ENCODE measurements around the gene CEP128.

Gene CEP128

GRCh38 chr14:80464531-80465149, 476.9 kb downstream of the CEP128 start:
- DNase-seq, result no peak
- H3K27me3 Mint-ChIP-seq, result no peaks in the 10 kb centered on the region
- no peak overlapping the region for H3K4me3 Mint-ChIP-seq
- H3K9me3 Mint-ChIP-seq, result peaks cover 0 to 7% of the 10 kb centered on the region in 2 donors
- no peak overlapping the region for H3K27ac Mint-ChIP-seq
- ATAC-seq (replicated peaks), result no peak
- H3K36me3 Mint-ChIP-seq, result no peaks in the 10 kb centered on the region
- no peaks in the 10 kb centered on the region for H3K4me1 Mint-ChIP-seq

GRCh38 chr14:80456209-80456608, 485.3 kb downstream of the CEP128 start:
- no peaks in the 10 kb centered on the region for H3K27me3 Mint-ChIP-seq
- no peak overlapping the region for H3K27ac Mint-ChIP-seq
- peaks cover 6 to 13% of the 10 kb centered on the region in 2 donors for H3K9me3 Mint-ChIP-seq
- H3K4me1 Mint-ChIP-seq, result no peaks in the 10 kb centered on the region
- peaks cover 0 to 3% of the 10 kb centered on the region in 2 donors for H3K36me3 Mint-ChIP-seq
- no peak for DNase-seq
- no peak overlapping the region for H3K4me3 Mint-ChIP-seq
- no peak for ATAC-seq (replicated peaks)

GRCh38 chr14:80455031-80455430, 486.5 kb downstream of the CEP128 start:
- no peaks in the 10 kb centered on the region for H3K27me3 Mint-ChIP-seq
- H3K4me3 Mint-ChIP-seq, result no peak overlapping the region
- no peak for ATAC-seq (replicated peaks)
- H3K9me3 Mint-ChIP-seq, result peaks cover 14 to 17% of the 10 kb centered on the region in 2 donors
- peaks cover 0 to 3% of the 10 kb centered on the region in 2 donors for H3K36me3 Mint-ChIP-seq
- no peak overlapping the region for H3K27ac Mint-ChIP-seq
- no peak for DNase-seq
- no peaks in the 10 kb centered on the region for H3K4me1 Mint-ChIP-seq

- no peak for ATAC-seq (replicated peaks)
- H3K4me1 Mint-ChIP-seq, result no peaks in the 10 kb centered on the region
- no peaks in the 10 kb centered on the region for H3K27me3 Mint-ChIP-seq
- H3K36me3 Mint-ChIP-seq, result peaks cover 0 to 3% of the 10 kb centered on the region in 2 donors
- H3K4me3 Mint-ChIP-seq, result no peak overlapping the region
- no peak overlapping the region for H3K27ac Mint-ChIP-seq
- no peak for DNase-seq
- H3K9me3 Mint-ChIP-seq, result peaks cover 16% of the 10 kb centered on the region in 2 donors
Observed at GRCh38 chr14:80448267-80448666, 493.3 kb downstream of the CEP128 start.

GRCh38 chr14:80447392-80447791, 494.1 kb downstream of the CEP128 start:
- Mint-ChIP-seq H3K4me3 (no peak overlapping the region), H3K9me3 (peaks cover 16 to 18% of the 10 kb centered on the region in 2 donors), H3K36me3 (peaks cover 0 to 3% of the 10 kb centered on the region in 2 donors), H3K27ac (no peak overlapping the region), H3K4me1 (no peaks in the 10 kb centered on the region), H3K27me3 (no peaks in the 10 kb centered on the region)
- DNase-seq, result no peak
- ATAC-seq (replicated peaks), result no peak
